IPS DF 19.7 (cell line): ENCODE results near the gene RTP1.
"Not testable (repeated sequence)": the region's sequence is repeated elsewhere in the genome, so short reads cannot be mapped to it uniquely, and the experiment has no call there.

Experiments
- DNase-seq: peaks from one replicate; pipeline ENCODE4 v3.0.0-alpha.2; 2013; ENCODE audit warnings: low read depth, low spot score

The RTP1 gene

DNA sequence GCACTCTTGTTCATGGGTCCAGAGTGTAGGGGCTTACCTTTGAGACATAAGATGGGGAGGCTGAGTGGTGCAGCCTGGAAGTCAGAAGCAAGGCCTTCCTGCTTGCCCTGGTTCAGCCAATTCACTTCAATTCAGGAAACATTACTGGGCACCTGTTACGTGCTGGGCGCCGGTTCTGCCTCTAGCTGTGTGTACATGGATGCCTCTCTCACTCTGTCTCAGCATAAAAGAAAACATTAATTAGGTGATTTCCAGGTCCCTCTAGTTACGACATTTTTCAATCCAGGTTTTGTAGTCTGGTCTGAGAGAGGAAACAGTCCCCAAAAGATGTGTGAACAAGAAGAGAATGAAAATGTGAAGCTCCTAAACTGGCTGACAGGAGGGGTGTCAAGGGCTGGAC is 1.2 kb downstream of the RTP1 start:
- no peak for DNase-seq

DNA sequence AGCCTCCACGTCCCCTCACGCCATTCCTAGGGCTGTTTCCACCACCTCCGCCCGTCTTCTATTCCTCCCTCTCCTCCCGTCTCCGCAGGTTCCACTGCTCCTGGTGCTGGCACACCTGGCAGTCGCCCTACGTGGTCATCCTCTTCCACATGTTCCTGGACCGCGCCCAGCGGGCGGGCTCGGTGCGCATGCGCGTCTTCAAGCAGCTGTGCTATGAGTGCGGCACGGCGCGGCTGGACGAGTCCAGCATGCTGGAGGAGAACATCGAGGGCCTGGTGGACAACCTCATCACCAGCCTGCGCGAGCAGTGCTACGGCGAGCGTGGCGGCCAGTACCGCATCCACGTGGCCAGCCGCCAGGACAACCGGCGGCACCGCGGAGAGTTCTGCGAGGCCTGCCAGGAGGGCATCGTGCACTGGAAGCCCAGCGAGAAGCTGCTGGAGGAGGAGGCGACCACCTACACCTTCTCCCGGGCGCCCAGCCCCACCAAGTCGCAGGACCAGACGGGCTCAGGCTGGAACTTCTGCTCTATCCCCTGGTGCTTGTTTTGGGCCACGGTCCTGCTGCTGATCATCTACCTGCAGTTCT is 2.3 kb downstream of the RTP1 start:
- not testable (repeated sequence) for DNase-seq

DNA sequence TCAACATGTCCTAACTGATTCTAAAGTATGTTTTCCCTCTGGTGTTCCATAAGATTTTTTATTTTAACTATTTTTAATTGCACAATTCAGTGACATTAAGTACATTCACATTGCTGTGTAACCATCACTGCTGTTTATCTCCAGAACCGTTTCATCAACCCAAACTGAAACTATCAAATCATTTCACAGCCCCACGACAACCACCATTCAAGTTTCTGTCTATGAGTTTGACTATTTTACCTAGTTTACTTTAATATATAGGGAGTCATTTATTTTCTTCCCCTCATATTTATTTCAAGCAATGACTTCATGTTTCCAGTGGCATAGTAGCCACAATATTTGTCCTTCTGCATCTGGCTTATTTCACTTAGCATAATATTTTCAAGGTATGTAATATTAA is 8.4 kb downstream of the RTP1 start:
- DNase-seq = no peak

DNA sequence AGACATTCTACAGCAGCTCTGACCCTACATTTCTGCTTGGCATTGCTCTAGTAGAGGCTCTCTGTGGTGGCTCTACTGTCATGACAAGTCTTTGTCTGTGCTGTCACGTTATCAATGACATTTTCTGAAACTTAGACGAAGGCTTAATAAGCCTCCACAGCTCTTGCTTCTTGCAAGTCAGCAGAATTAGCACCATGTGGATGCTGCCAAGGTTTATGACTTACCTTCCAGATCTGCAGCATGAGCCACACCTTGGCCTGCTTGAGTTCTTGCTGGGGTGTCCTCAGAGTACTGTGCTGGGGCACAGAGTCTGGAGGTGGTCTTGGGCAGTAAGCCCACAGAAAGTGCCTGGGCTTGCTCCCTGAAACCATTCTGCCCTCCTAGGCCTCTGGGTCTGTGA is 9.8 kb downstream of the RTP1 start:
- no peak for DNase-seq

DNA sequence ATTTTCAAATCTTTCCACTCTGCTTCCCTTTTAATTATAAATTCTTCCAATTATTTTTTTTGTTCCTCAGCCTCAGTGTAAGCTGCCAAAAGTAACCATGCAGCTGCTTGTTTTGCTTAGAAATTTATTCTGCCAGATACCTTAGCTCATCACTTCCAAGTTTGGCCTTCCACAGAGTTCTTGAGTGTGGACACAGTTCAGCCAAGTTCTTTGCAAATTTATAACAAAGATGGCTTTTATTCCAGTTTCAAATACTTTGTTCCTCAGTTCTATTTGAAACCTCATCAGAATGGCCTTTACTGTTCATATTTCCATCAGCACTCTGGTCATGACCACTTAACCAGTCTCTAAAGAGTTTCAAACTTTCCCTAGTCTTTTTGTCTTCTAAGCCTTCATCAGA is 10.3 kb downstream of the RTP1 start:
- DNase-seq = no peak

DNA sequence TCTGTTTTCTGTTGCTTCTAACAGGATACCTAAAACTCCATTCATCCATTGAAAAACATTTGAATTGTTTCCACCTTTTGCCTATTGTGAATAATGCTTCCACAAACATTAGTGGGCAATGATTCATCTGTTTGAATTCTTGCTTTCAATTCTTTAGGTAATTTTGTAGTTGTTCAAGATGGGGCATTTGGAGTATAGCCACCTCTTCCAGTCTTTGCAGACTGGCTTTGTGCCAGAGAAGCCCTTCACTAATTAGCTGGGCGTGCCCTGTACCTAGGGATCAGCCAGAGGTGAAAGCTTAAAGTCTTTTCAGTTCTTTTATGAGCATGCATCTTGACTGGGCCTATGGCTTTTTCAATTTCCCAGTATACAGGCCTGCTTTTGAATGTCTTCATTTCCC is 10.9 kb downstream of the RTP1 start:
- DNase-seq = no peak

DNA sequence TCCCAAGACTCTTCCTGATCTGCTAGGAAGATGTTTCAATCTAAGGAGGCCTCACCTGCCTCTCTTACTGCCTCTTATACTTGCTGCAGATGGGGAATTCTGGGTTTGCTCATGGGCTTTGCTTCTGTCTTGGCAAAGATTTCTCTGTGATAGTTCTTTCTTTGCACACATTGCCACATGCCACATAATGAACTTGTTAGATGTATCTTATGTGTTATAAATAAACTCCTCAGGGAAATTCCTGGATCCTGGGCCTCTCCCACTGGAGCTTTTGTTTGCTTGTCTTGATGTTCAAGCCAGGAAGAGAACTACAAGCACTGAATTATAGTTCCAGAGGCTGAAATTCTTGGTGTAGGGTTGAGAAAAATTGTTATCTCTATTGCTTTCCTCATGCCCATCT is 12.2 kb downstream of the RTP1 start:
- no peak for DNase-seq

DNA sequence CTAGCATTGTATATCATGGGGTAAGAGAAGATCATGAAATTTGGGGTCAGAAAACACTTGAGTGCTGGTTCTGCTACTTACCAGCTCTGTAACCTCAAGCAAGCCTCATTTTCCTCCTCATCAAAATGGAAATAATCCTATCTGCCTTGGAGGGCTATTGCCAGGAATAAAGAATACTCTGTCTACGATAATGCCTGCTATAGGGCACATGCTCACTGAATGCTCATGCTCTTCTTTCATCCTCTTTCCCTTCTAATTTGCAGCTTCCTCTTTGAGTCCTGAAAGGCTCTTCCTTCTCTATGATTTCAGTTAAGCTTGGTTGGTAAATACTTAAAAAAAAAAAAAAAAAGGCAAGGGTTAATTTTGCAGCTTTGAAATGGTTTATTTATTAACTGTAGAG is 12.8 kb downstream of the RTP1 start:
- DNase-seq = no peak

DNA sequence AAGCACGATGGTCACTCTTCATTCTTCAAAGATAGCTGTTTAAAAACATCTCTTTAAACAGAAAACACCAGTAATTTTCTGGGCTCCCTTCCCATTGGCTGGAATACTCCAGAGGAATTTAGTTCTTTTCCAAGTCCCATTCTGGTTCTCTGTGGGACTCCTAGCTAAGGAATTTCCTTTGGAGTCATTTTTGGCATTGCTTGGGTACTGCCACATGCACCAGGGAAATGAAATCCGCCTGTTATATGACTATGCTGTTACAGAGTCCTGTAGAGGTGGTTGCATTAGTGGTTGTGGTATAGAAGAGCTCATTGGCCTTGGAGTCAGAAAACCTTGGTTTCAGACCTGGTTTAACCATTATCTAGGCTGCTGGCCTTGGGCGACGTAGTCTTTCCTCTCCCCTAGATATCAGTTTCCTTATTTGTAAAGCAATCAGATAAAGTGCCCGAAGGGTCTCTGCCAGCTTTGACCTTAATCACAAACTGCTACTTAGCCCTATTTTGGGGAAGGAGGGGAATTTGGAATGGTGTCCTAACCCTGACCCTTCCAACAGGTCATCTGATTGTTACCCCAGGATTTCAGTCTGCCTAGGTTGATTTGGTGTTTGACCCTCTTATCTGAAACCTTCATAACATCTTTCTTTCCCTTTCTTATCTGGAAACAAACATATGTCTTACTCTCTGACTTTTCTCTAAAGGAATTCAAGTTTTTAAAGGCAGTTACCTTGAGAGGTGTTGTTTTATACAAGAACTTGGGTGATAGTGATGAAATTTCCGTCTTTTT is 13.4 kb downstream of the RTP1 start:
- DNase-seq = peak; percentile 71

DNA sequence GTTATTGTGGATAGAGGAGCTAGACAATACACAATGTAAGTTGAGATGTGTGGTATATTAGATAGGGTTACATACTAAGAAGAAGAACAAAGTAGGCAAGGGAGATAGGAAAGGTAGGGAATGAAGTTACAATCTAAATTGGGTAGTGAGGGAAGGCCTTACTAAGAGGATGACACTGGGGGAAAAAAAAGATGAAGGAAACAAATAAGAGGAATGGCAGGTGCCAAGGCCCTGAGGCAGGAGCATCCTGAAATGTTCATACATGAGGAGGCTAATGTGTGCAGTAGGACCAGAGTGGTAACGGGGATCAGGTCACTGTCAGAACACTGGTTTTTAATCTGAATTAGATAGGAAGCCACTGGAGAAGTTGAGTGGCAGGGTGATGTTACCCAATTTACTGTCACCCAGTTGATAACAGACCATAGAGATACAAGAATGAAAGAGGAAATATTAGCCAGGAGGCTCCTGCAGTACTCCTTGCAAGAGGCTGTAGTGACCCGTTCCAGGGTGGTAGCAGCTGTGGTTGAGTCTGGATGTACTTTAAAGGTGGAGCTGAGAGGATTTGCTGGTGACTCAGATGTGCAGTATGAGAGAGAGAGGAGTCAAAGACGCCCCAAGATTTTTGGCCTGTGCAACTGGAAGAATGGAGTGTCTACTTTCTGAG is 14.4 kb downstream of the RTP1 start:
- DNase-seq = no peak

DNA sequence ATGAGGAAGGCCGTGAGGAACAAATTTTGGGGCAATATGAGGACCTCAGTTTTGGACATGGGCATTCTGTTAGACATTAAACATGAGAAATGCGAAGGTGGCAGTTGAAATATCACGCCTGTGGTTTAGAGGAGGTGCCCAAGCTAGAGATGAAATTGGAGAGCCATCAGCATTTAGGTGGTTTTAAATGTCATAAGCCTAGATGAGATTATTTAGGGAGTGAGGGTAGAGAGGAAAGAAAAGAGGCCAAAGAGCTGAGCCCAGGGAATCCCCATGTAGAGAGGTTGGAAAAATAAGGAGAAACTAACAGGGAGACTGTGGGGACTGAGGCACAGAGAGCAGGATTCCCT is 14.9 kb downstream of the RTP1 start:
- DNase-seq = no peak

DNA sequence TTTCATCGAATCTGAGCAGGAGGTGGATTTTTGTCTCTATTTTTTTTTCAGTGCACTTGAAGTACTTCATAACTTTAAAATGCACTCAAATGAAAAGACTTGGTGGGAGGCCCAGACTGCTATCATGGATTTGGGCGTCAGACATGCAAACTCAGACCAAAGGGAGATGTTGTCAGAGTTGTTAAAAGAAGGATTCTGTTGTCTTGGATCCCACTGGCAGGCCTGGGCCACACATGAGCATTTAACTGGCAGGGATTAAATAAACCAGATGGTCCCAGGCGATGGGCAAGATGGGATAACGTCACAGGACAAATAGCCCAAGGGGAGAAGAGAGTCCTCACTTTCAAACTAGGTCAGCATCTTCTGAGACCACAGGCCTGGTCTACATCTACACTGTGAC is 15.4 kb downstream of the RTP1 start:
- no peak for DNase-seq

DNA sequence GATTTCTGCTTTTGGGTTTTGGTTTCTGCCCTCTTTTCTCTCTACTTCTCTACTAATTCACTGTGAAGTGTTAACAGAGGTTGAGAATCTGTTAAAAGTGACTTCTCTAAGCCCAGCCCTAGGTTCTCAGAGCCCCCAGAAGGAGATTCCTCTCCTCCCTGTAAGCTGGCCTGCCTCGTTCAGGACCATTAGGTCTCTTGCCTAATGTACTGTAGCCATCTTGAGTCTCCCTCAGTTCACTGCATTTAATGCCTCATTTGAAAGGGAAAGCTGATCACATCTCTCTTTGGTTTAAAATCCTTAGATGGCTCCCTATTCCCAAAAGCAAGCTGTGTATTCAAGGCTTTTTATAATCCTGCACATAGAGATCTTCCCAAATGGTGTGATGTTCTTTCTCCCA is 16.3 kb downstream of the RTP1 start:
- DNase-seq = no peak

DNA sequence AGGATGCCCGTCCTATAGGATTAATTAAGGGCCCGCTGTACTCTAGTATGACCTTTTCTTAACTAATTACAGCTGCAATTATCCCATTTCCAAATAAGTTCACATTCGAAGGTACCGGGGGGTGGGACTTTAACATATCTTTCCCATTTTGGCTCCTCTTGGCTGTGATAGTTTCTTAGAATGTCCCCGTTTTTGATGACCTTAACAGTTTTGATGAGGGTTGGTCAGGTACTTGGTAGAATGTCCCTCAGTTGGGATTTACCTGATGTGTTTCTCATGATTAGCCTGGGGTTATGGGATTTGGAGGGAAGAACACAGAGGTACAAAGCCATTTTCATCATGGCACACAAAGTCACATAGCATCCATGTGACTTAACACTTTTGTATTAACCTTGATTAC is 18.2 kb downstream of the RTP1 start:
- DNase-seq = no peak

DNA sequence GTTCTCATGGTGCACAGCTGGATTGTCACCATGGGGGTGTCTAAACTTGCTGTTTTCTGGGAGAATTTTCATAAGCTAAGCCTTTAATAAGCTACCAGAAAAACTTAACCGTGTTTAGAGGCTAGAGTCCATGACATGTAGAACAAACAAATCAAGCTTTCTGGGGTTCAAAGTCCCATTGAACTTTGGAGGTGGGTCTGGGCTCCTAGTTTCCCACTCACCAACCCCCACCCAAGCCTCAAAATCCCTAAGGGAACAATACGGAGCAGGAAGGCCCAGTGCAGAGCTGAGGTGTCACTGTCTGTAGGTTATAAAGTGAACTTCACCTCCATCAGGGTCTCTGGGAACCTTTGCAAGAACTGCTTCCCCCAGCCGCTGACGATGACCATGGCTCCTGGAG is 25.5 kb downstream of the RTP1 start:
- no peak for DNase-seq

DNA sequence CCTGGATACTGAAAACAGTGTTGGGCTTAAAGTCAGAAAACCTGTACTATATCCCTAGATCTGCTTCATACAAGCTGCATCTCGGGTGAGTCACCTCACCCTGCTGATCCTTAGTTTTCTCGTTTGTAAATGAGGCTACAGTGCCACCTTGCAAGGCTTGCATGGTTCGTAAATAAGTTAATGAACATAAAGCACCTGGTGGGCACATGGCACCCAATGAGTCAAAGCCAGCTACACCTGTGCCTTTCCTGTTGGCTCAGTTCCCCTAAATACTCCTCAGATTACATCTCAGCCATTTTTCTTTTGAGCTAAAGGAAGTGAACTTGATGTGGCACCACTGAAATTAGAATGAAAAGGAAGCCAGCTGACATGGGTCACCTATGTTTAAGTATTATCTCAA is 26.5 kb downstream of the RTP1 start:
- no peak for DNase-seq

DNA sequence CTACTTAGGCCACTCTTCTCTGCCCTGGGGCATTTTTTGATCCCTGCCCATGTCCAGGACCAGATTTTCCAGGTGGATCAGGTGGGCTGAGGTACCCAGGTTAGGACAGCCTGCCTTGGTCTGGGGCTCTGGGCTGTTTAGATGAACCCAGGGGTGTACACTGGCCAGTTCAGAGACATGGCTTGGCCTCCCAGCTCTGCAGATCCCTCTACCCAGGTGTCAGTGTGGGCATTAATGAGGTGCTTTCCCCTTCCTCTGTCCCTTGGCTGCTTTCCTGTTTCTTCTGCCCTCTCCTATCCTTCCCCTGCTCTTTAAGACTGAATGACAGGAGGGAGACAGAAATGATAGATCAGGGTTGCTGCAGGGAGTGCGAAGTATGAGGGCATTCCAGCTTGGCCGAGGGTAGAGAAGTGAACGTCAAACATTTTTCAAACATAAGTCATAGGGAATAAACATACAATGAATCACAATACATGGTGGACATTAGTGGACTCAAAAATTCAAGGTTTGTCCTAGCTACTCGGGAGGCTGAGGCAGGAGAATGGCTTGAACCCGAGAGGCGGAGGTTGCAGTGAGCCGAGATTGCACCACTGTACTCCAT is 30.5 kb downstream of the RTP1 start:
- DNase-seq = no peak

DNA sequence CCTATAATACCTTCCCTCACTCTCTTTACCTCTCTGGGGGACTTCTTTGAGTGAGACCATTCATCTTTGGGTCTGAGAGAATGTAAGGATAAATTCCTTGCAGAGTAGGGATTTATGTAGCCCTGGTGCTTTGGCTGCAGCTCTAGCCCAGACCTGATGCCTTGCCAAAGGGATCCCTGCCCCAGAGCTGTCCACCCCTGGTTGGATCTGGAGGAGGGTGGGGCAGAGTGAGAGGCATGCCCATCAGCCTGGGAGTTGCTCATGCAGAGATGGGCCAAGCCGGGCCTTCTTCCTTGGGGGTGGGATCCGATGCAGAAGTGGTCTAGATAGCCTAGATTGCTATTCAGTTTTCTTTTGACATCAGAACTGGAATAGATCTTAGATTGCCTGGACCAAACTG is 31.5 kb downstream of the RTP1 start:
- DNase-seq = no peak

DNA sequence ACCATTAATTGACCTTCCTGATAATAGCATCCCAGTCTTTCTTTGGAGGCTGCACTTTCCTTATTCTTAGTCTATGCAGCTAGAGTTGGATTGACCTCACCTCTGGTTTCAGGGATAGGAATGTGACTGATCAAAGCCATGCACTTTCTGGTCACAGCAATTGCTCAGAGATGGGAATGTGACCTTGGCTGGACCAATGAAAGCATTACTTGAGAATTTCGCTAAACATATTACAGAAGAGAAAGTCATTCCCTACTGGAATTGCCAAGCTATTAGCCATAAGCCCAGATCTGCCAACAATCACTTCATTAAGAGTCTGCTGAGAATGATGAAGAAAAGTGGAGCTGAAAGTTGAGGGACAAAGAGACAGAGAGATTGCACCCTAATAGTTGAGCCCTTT is 32.7 kb downstream of the RTP1 start:
- DNase-seq = no peak

DNA sequence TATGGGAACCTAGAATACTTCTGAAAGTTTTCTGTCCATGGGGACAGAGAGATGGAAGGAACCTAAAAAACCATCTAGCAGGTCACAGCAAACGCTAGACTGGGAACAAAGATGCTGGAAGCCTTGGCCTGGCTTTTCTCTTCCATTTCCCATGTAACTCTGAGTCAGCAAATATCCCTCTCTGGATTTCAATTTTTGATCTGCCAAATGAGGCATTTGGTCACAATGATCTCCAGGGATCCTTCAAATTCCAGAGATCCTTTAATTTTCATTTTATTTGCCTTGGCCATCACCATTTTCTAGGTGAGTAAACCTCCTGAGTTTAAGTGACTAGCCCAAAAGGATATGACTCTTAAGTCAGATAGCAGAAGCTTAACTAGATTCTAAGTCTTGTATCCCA is 39.7 kb downstream of the RTP1 start:
- no peak for DNase-seq

DNA sequence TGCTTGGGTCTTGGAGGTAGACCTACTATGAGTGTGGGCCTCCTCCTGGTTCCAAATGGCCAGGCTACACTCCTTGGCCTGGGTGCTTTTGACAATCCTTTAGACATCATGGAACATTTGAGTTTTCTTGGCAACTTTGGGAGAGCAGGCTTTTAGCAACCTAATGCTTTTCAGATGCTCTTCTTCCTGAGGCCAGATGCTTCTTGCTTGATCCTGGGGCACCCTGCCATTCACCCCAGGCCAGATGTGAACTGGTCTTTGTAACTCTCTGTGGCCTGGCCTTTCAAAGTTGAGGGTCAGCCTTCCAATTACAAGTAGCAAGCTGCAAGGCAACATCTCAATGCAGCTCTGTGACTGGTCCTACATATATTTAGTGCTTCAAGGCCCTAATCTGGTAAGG is 40.5 kb downstream of the RTP1 start:
- DNase-seq = no peak

DNA sequence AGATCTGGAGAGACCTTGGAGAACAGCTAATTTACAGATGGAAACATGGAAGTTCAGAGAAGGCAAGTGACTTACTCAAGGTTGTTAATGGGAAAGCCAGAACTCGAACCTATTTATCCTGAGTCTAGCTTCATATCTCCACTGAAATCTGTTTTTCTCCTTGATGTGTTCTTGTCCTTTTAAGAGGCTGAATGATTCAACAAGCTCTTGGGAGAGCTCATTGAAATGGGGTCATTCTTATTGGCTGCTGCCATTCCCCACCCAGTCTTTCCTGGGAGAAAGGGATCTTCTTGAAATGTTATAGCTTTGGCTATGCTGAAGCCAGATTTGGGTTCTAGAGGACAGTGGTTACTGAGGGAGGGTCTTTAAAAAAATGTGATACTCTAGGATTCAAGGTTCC is 41.0 kb downstream of the RTP1 start:
- no peak for DNase-seq

DNA sequence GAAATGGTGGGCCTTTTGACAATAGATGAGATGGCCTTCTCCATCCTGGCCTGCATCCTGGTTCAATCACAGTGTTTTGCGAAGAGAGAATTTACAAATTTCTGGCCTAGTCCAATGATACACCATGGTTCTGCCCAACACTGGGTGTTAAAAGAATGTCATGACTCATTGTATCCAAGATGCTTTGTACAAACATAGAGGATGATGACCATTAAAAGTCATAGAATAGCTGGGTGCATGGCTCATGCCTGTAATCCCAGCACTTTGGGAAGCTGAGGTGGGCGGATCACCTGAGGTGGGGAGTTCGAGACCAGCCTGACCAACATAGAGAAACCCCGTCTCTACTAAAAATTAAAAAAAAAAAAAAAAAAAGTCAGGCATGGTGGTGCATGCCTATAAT is 41.5 kb downstream of the RTP1 start:
- DNase-seq = not testable (repeated sequence)
